ENCODE measurements around the gene GTF3C4. TPM values are rescaled to one million over a fixed set of nuclear protein-coding genes. Genes with fewer than 3 reads are reported as not detected.

Gene GTF3C4
- total RNA-seq, 1 donor from 2014 or later: 19.6 TPM

GRCh38 chr9:132639322-132639721 lies 30.9 kb upstream of the GTF3C4 start:
- TF ChIP-seq CTCF (IDR thresholded peaks at IDR 0.05; ENCODE audit: partially characterized antibody, unreplicated experiment): no peak
- Mint-ChIP-seq H3K4me3 (ENCODE audit: unreplicated experiment) (no peak overlapping the region), H3K27ac (ENCODE audit: unreplicated experiment) (no peak overlapping the region), H3K4me1 (ENCODE audit: low read depth, unreplicated experiment) (no peaks in the 10 kb centered on the region), H3K9me3 (ENCODE audit: unreplicated experiment) (no peaks in the 10 kb centered on the region), H3K27me3 (ENCODE audit: unreplicated experiment) (no peaks in the 10 kb centered on the region), H3K36me3 (ENCODE audit: unreplicated experiment) (no peaks in the 10 kb centered on the region)
- no peak for DNase-seq

- no peak for TF ChIP-seq CTCF (IDR thresholded peaks at IDR 0.05; ENCODE audit: partially characterized antibody, unreplicated experiment)
- Mint-ChIP-seq H3K27ac (ENCODE audit: unreplicated experiment) (no peak overlapping the region), H3K4me3 (ENCODE audit: unreplicated experiment) (no peak overlapping the region), H3K4me1 (ENCODE audit: low read depth, unreplicated experiment) (no peaks in the 10 kb centered on the region), H3K27me3 (ENCODE audit: unreplicated experiment) (no peaks in the 10 kb centered on the region), H3K9me3 (ENCODE audit: unreplicated experiment) (no peaks in the 10 kb centered on the region), H3K36me3 (ENCODE audit: unreplicated experiment) (no peaks in the 10 kb centered on the region)
- no peak for DNase-seq
Observed at GRCh38 chr9:132641216-132641615, 29.0 kb upstream of the GTF3C4 start.

- no peak overlapping the region for H3K4me3 Mint-ChIP-seq (ENCODE audit: unreplicated experiment)
- H3K27ac Mint-ChIP-seq (ENCODE audit: unreplicated experiment): no peak overlapping the region
- H3K36me3 Mint-ChIP-seq (ENCODE audit: unreplicated experiment): no peaks in the 10 kb centered on the region
- TF ChIP-seq CTCF (IDR thresholded peaks at IDR 0.05; ENCODE audit: partially characterized antibody, unreplicated experiment): no peak
- no peaks in the 10 kb centered on the region for H3K27me3 Mint-ChIP-seq (ENCODE audit: unreplicated experiment)
- H3K4me1 Mint-ChIP-seq (ENCODE audit: low read depth, unreplicated experiment): peaks cover 3% of the 10 kb centered on the region
- no peak for DNase-seq
- H3K9me3 Mint-ChIP-seq (ENCODE audit: unreplicated experiment): no peaks in the 10 kb centered on the region
Observed at GRCh38 chr9:132644251-132644650, 26.0 kb upstream of the GTF3C4 start.

GRCh38 chr9:132645306-132645705 lies 25.0 kb upstream of the GTF3C4 start:
- DNase-seq: no peak
- Mint-ChIP-seq H3K9me3 (ENCODE audit: unreplicated experiment) (no peaks in the 10 kb centered on the region), H3K27ac (ENCODE audit: unreplicated experiment) (no peak overlapping the region), H3K4me1 (ENCODE audit: low read depth, unreplicated experiment) (peaks cover 3% of the 10 kb centered on the region), H3K36me3 (ENCODE audit: unreplicated experiment) (no peaks in the 10 kb centered on the region), H3K27me3 (ENCODE audit: unreplicated experiment) (no peaks in the 10 kb centered on the region), H3K4me3 (ENCODE audit: unreplicated experiment) (no peak overlapping the region)
- TF ChIP-seq CTCF (IDR thresholded peaks at IDR 0.05; ENCODE audit: partially characterized antibody, unreplicated experiment): no peak

- TF ChIP-seq CTCF (IDR thresholded peaks at IDR 0.05; ENCODE audit: partially characterized antibody, unreplicated experiment): no peak
- H3K9me3 Mint-ChIP-seq (ENCODE audit: unreplicated experiment): no peaks in the 10 kb centered on the region
- DNase-seq: no peak
- peaks cover 3% of the 10 kb centered on the region for H3K4me1 Mint-ChIP-seq (ENCODE audit: low read depth, unreplicated experiment)
- no peaks in the 10 kb centered on the region for H3K36me3 Mint-ChIP-seq (ENCODE audit: unreplicated experiment)
- H3K27me3 Mint-ChIP-seq (ENCODE audit: unreplicated experiment): no peaks in the 10 kb centered on the region
- H3K27ac Mint-ChIP-seq (ENCODE audit: unreplicated experiment): no peak overlapping the region
- no peak overlapping the region for H3K4me3 Mint-ChIP-seq (ENCODE audit: unreplicated experiment)
Observed at GRCh38 chr9:132645711-132646110, 24.6 kb upstream of the GTF3C4 start.

Measured in glutamatergic neuron (in vitro differentiated cells).